ENCODE measurements around the gene AGT. TPM values are rescaled to one million over a fixed set of nuclear protein-coding genes. Genes with fewer than 3 reads are reported as not detected.
A peak's percentile ranks its signal among the peaks of the same experiment; 100 is the strongest.

AGT gene
- total RNA-seq, 4 donors from 2014 or later, result 17.3 to 49.6 (median 34.5) TPM

DNA sequence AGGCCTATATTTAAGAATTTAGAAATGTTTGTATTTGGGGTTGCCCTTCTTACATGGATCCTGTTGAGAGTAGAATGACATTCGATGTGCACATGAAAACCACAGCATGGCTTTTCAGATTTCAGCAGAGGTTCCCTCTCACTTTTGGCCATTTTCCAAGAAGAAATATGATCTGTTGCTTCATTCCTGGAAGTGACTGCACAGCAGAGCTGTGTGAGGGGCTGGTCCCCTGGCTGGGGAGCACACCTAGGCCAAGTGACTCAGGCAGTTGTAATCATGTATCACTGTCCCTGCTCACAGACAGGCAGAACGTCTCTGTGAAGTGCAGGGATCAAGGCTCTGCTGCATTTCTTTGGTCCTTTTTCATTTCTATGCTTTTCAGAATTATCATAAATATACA, 32.3 kb downstream of the AGT start:
- H3K4me3 ChIP-seq, result no peak overlapping the region
- in situ Hi-C loops (cut with MboI; ENCODE audit: low sequenced_read_pairs in 4 of 4) (no loop called here), intact Hi-C loops (cut with DNase I; ENCODE audit: low total_unique reads) (no loop called here)
- peak overlapping the region in 3 of 4 donors; percentile 41 to 57 (median 55) for H3K27ac ChIP-seq
- H3K36me3 ChIP-seq, result peaks cover 0 to 69% of the 10 kb centered on the region in 2 donors
- H3K4me1 ChIP-seq, result peaks cover 13 to 20% of the 10 kb centered on the region in 2 donors
- DNase-seq (peak; percentile 29 to 69), ATAC-seq (peak; percentile 85 to 97)
- no peaks in the 10 kb centered on the region for H3K27me3 ChIP-seq
- TF ChIP-seq POLR2A (IDR thresholded peaks at IDR 0.05), result no peak
- TF ChIP-seq, protein P1, sequence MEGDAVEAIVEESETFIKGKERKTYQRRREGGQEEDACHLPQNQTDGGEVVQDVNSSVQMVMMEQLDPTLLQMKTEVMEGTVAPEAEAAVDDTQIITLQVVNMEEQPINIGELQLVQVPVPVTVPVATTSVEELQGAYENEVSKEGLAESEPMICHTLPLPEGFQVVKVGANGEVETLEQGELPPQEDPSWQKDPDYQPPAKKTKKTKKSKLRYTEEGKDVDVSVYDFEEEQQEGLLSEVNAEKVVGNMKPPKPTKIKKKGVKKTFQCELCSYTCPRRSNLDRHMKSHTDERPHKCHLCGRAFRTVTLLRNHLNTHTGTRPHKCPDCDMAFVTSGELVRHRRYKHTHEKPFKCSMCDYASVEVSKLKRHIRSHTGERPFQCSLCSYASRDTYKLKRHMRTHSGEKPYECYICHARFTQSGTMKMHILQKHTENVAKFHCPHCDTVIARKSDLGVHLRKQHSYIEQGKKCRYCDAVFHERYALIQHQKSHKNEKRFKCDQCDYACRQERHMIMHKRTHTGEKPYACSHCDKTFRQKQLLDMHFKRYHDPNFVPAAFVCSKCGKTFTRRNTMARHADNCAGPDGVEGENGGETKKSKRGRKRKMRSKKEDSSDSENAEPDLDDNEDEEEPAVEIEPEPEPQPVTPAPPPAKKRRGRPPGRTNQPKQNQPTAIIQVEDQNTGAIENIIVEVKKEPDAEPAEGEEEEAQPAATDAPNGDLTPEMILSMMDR (IDR thresholded peaks at IDR 0.05 in 4 of 5, conservative IDR thresholded peaks at IDR 0.05 in 1 of 5), result no peak
- no peaks in the 10 kb centered on the region for H3K9me3 ChIP-seq

GRCh38 chr1:230680300-230681025, 33.5 kb downstream of the AGT start:
- DNase-seq (no peak), ATAC-seq (no peak)
- Histone ChIP-seq H3K27me3 (no peaks in the 10 kb centered on the region), H3K27ac (no peak overlapping the region), H3K4me3 (no peak overlapping the region), H3K36me3 (peaks cover 0 to 69% of the 10 kb centered on the region in 2 donors), H3K4me1 (peaks cover 13 to 20% of the 10 kb centered on the region in 2 donors), H3K9me3 (no peaks in the 10 kb centered on the region)
- TF ChIP-seq, protein P1 (IDR thresholded peaks at IDR 0.05 in 4 of 5, conservative IDR thresholded peaks at IDR 0.05 in 1 of 5), result no peak
- TF ChIP-seq POLR2A (IDR thresholded peaks at IDR 0.05), result no peak
- intact Hi-C loops (cut with DNase I; ENCODE audit: low total_unique reads), result no loop called here
- in situ Hi-C loops (cut with MboI; ENCODE audit: low sequenced_read_pairs in 4 of 4), result no loop called here

GRCh38 chr1:230679825-230680224, 34.1 kb downstream of the AGT start:
- no peak for ATAC-seq

DNA sequence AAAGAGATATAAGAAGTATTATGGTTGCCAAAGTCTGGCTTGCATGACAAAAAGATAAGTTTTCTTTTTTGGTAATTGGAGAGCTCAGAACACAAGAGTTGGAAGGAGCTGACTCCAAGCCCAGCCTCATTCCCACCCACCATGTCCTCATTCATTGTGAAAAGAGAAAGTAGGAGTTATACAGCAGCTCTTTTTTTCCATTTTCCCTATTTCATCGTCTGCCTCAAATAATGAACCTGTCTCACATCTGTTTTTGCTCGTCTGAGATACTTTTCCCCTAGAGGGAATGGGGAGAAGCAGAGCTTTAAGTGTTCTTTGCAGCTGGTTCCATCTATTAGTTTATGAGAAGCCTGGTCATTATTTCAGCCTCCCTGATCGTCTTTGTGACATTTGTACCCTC, 34.7 kb downstream of the AGT start:
- no peak overlapping the region for H3K27ac ChIP-seq
- in situ Hi-C loops (cut with MboI; ENCODE audit: low sequenced_read_pairs in 4 of 4), result no loop called here
- no peak for ATAC-seq

More at GRCh38 chr1:230679825-230680224, 34.1 kb downstream of the AGT start:
- Histone ChIP-seq H3K4me1 (peaks cover 13 to 20% of the 10 kb centered on the region in 2 donors), H3K27ac (no peak overlapping the region), H3K4me3 (no peak overlapping the region), H3K36me3 (peaks cover 0 to 69% of the 10 kb centered on the region in 2 donors), H3K9me3 (no peaks in the 10 kb centered on the region), H3K27me3 (no peaks in the 10 kb centered on the region)
- intact Hi-C loops (cut with DNase I; ENCODE audit: low total_unique reads) (no loop called here), in situ Hi-C loops (cut with MboI; ENCODE audit: low sequenced_read_pairs in 4 of 4) (no loop called here)
- TF ChIP-seq POLR2A (IDR thresholded peaks at IDR 0.05), result no peak
- TF ChIP-seq, protein P1 (IDR thresholded peaks at IDR 0.05 in 4 of 5, conservative IDR thresholded peaks at IDR 0.05 in 1 of 5), result no peak
- DNase-seq, result no peak

More for the DNA sequence above, 34.7 kb downstream of the AGT start:
- Histone ChIP-seq H3K27me3 (no peaks in the 10 kb centered on the region), H3K36me3 (peaks cover 0 to 62% of the 10 kb centered on the region in 2 donors), H3K4me1 (peaks cover 13 to 20% of the 10 kb centered on the region in 2 donors), H3K9me3 (no peaks in the 10 kb centered on the region), H3K4me3 (no peak overlapping the region)
- TF ChIP-seq POLR2A (IDR thresholded peaks at IDR 0.05), result no peak
- TF ChIP-seq, protein P1 (IDR thresholded peaks at IDR 0.05 in 4 of 5, conservative IDR thresholded peaks at IDR 0.05 in 1 of 5), result no peak
- no peak for DNase-seq
- intact Hi-C loops (cut with DNase I; ENCODE audit: low total_unique reads), result no loop called here

Measured in gastrocnemius medialis (tissue), 4 donors.